GM19099 (cell line): ENCODE measurements around the gene PPP1R3G.

ENCODE experiments used
- POLR2A ChIP-seq: IDR thresholded peaks from 3 replicates; pipeline ENCODE4 v1.6.1; 2011; ENCODE audit warnings: low read depth; ENCODE audit not compliant: insufficient read length; ENCODE audit errors: extremely low read depth

The PPP1R3G gene

GRCh38 chr6:5084781-5085647 is at the start of gene PPP1R3G:
TSS of gene PPP1R3G (plus strand) at chr6:5085341. CDS start at chr6:5085486, 145 bp downstream.
- TF ChIP-seq POLR2A, result no peak

- no peak for TF ChIP-seq POLR2A
These were observed 48.9 kb upstream of the PPP1R3G start for GRCh38 chr6:5036269-5036668.

GRCh38 chr6:5041955-5042354 is 43.2 kb upstream of the PPP1R3G start:
- TF ChIP-seq POLR2A, result no peak

- TF ChIP-seq POLR2A, result no peak
These were observed 42.7 kb upstream of the PPP1R3G start for GRCh38 chr6:5042436-5042835.

GRCh38 chr6:5044866-5045265 is 40.3 kb upstream of the PPP1R3G start:
- no peak for TF ChIP-seq POLR2A

GRCh38 chr6:5045416-5045815 is 39.7 kb upstream of the PPP1R3G start:
- TF ChIP-seq POLR2A, result no peak

- no peak for TF ChIP-seq POLR2A
These were observed 38.7 kb upstream of the PPP1R3G start for GRCh38 chr6:5046430-5046829.

- no peak for TF ChIP-seq POLR2A
These were observed 35.1 kb upstream of the PPP1R3G start for GRCh38 chr6:5050009-5050408.

- TF ChIP-seq POLR2A, result no peak
These were observed 33.7 kb upstream of the PPP1R3G start for GRCh38 chr6:5051394-5051793.

GRCh38 chr6:5053038-5053437 is 32.1 kb upstream of the PPP1R3G start:
- no peak for TF ChIP-seq POLR2A

GRCh38 chr6:5053864-5054244 is 31.3 kb upstream of the PPP1R3G start:
- no peak for TF ChIP-seq POLR2A

- no peak for TF ChIP-seq POLR2A
These were observed 30.8 kb upstream of the PPP1R3G start for GRCh38 chr6:5054245-5054873.

GRCh38 chr6:5055118-5055517 is 30.0 kb upstream of the PPP1R3G start:
- no peak for TF ChIP-seq POLR2A

- no peak for TF ChIP-seq POLR2A
These were observed 26.9 kb upstream of the PPP1R3G start for GRCh38 chr6:5058254-5058653.

GRCh38 chr6:5059036-5059896 is 25.9 kb upstream of the PPP1R3G start:
- TF ChIP-seq POLR2A, result no peak
